HepG2 (cell line): ENCODE data around the gene CEP120. TPM values are rescaled to one million over a fixed set of nuclear protein-coding genes. Genes with fewer than 3 reads are reported as not detected.
A peak's percentile ranks its signal among the peaks of the same experiment; 100 is the strongest.

Experiments
- AGO1 ChIP-seq: fragments of 200-400 bp; formaldehyde crosslinking; IDR thresholded peaks from 2 replicates; pipeline ENCODE4 v1.6.1; 2017; ENCODE audit warnings: mild to moderate bottlenecking, low read depth, low read length, moderate library complexity; ENCODE audit not compliant: poor library complexity, severe bottlenecking
- CC2D1A ChIP-seq: sonication (generic); formaldehyde crosslinking; IDR thresholded peaks from 2 replicates; pipeline ENCODE4 v1.8.1; 2023; ENCODE audit warnings: mild to moderate bottlenecking, missing genetic modification reagents
- ETS1 ChIP-seq: sonication (generic); formaldehyde crosslinking; IDR thresholded peaks from 2 replicates; pipeline ENCODE4 v1.4.0; 2020; ENCODE audit warnings: missing genetic modification reagents
- GABPA ChIP-seq, 2 experiments: IDR thresholded peaks; 2 replicates each; pipeline ENCODE4 v1.6.1; 2011 to 2016; ENCODE audit warnings: low read depth in 2 of 2, low read length in 1 of 2, missing biosample characterization in 1 of 2, missing genetic modification characterization in 1 of 2
- HNRNPH1 ChIP-seq: fragments of 200-400 bp; formaldehyde crosslinking; optimal IDR thresholded peaks from 2 replicates; pipeline ENCODE3; 2017; ENCODE audit warnings: mild to moderate bottlenecking, low read depth, low read length
- PAXIP1 ChIP-seq: sonication (generic); formaldehyde crosslinking; conservative IDR thresholded peaks from 2 replicates; pipeline ENCODE4 v1.4.0; 2020; ENCODE audit warnings: mild to moderate bottlenecking, missing genetic modification reagents, moderate library complexity
- PHF20 ChIP-seq: sonication (generic); formaldehyde crosslinking; IDR thresholded peaks from 2 replicates; pipeline ENCODE4 v1.5.0; 2020; ENCODE audit warnings: mild to moderate bottlenecking, missing genetic modification reagents
- POGZ ChIP-seq: sonication (generic); formaldehyde crosslinking; IDR thresholded peaks from 2 replicates; pipeline ENCODE4 v1.4.0; 2020; ENCODE audit warnings: mild to moderate bottlenecking, missing genetic modification reagents
- RORA ChIP-seq: sonication (generic); formaldehyde crosslinking; IDR thresholded peaks from 2 replicates; pipeline ENCODE4 v1.5.0; 2020; ENCODE audit warnings: mild to moderate bottlenecking, missing genetic modification reagents, moderate library complexity
- ZNF101 ChIP-seq: sonication (generic); formaldehyde crosslinking; IDR thresholded peaks from 2 replicates; pipeline ENCODE4 v1.4.0; 2020; ENCODE audit warnings: mild to moderate bottlenecking, low read depth, missing genetic modification reagents, borderline replicate concordance
- ZNF562 ChIP-seq: sonication (generic); formaldehyde crosslinking; IDR thresholded peaks from 2 replicates; pipeline ENCODE4 v1.8.0; 2022; ENCODE audit warnings: missing genetic modification reagents, borderline replicate concordance
- ZNF569 ChIP-seq: sonication (generic); formaldehyde crosslinking; IDR thresholded peaks from 2 replicates; pipeline ENCODE4 v1.5.0; 2020; ENCODE audit warnings: mild to moderate bottlenecking, missing genetic modification reagents, moderate library complexity, borderline replicate concordance
- ZNF598 ChIP-seq: sonication (generic); formaldehyde crosslinking; IDR thresholded peaks from 2 replicates; pipeline ENCODE4 v1.5.1; 2020; ENCODE audit warnings: mild to moderate bottlenecking, missing genetic modification reagents, borderline replicate concordance
- ZSCAN21 ChIP-seq: sonication (generic); formaldehyde crosslinking; IDR thresholded peaks from 2 replicates; pipeline ENCODE4 v1.8.0; 2022; ENCODE audit warnings: mild to moderate bottlenecking, missing genetic modification reagents, moderate library complexity, borderline replicate concordance
- ZSCAN31 ChIP-seq: sonication (generic); formaldehyde crosslinking; IDR thresholded peaks from 2 replicates; pipeline ENCODE4 v1.5.0; 2020; ENCODE audit warnings: low read depth, mild to moderate bottlenecking, missing genetic modification reagents
- polyA plus RNA-seq, 8 experiments: library from polyadenylated mRNA; depleted of rRNA in 3 of 8; stranded (reverse) in 7 of 8; unstranded in 1 of 8; fragments of >200 nt; fragmentation: Illumina TruSeq in 4 of 8; extraction: Trizol in 4 of 8; gene quantifications; 2 replicates each; pipeline versions ENCODE4 v1.2.1 to v1.2.3, GENCODE V29; 2011 to 2016; ENCODE audit warnings: low read depth in 4 of 8, missing spikeins in 1 of 8, mixed read lengths in 1 of 8; ENCODE audit not compliant: insufficient read depth in 1 of 8
- total RNA-seq, 5 experiments: library from RNA; depleted of rRNA; stranded (reverse); fragments of >200 nt; fragmentation: Illumina TruSeq; extraction: Trizol; gene quantifications; 2 replicates each; pipeline ENCODE4 v1.2.3, GENCODE V29; 2016; ENCODE audit warnings: low read depth in 1 of 5

CEP120 gene
- total and polyA plus RNA-seq, 2 of the 13 experiments (the other 11 are each of a cell fraction or from before 2014, with no cell fraction given), result 8.0 to 14.7 TPM

- TF ChIP-seq AGO1 (no peak), ZNF562 (no peak), ZNF569 (CRISPR knock-in tag) (peak; percentile 55; the same call in 1 of the 2 replicates), ZNF101 (CRISPR knock-in tag) (no peak), ZNF598 (CRISPR knock-in tag) (no peak), PHF20 (CRISPR knock-in tag) (peak; percentile 88), POGZ (peak; percentile 100), GABPA (IDR thresholded peaks at IDR 0.05; ENCODE audit: low read depth, low read length) (no peak; the same call in 1 of the 2 replicates), GABPA (CRISPR knock-in tag; IDR thresholded peaks at IDR 0.05; ENCODE audit: low read depth) (peak; percentile 75), ZSCAN21 (CRISPR knock-in tag) (peak; percentile 39; the same call in 1 of the 2 replicates), RORA (CRISPR knock-in tag) (no peak), HNRNPH1 (no peak), ETS1 (CRISPR knock-in tag) (no peak), CC2D1A (CRISPR knock-in tag) (0 out of 2 replicates have a peak, but pooled peaks have one; percentile 36), ZSCAN31 (CRISPR knock-in tag) (peak; percentile 92), PAXIP1 (CRISPR knock-in tag) (peak; percentile 18; the same call in 1 of the 2 replicates)
Observed at GRCh38 chr5:123423278-123424149, at the start of gene CEP120 (continued).
